Activated naive CD4-positive, alpha-beta T cell treated with Interleukin-2 at 50 U/mL for 16 hours (primary cell): ENCODE measurements around the gene BAIAP2.

Experiments used
- DNase-seq: peaks from one replicate; pipeline ENCODE4 v3.0.0-alpha.2; 2020

Gene BAIAP2

GRCh38 chr17:81114351-81115093 is 79.6 kb downstream of the BAIAP2 start:
- no peak for DNase-seq

GRCh38 chr17:81115219-81115618 is 80.3 kb downstream of the BAIAP2 start:
- DNase-seq, result no peak

GRCh38 chr17:81115749-81116464 is 81.0 kb downstream of the BAIAP2 start:
- DNase-seq, result no peak

GRCh38 chr17:81116704-81117103 is 81.8 kb downstream of the BAIAP2 start:
- DNase-seq, result no peak

- DNase-seq, result no peak
These were observed 82.8 kb downstream of the BAIAP2 start for GRCh38 chr17:81117672-81118198.

- no peak for DNase-seq
These were observed 83.6 kb downstream of the BAIAP2 start for GRCh38 chr17:81118308-81119221.

- peak; percentile 84 for DNase-seq
These were observed 84.5 kb downstream of the BAIAP2 start for GRCh38 chr17:81119223-81120148.

- no peak for DNase-seq
These were observed 85.2 kb downstream of the BAIAP2 start for GRCh38 chr17:81120149-81120484.

- DNase-seq, result no peak
These were observed 86.0 kb downstream of the BAIAP2 start for GRCh38 chr17:81120695-81121621.

- DNase-seq, result no peak
These were observed 87.1 kb downstream of the BAIAP2 start for GRCh38 chr17:81121841-81122733.

- DNase-seq, result no peak
These were observed 88.4 kb downstream of the BAIAP2 start for GRCh38 chr17:81123052-81124048.

GRCh38 chr17:81124377-81124776 is 89.4 kb downstream of the BAIAP2 start:
- no peak for DNase-seq

- no peak for DNase-seq
These were observed 90.7 kb downstream of the BAIAP2 start for GRCh38 chr17:81125573-81126081.

GRCh38 chr17:81126281-81127132 is 91.6 kb downstream of the BAIAP2 start:
- DNase-seq, result no peak

GRCh38 chr17:81127133-81127455 is 92.1 kb downstream of the BAIAP2 start:
- DNase-seq, result no peak

- DNase-seq, result no peak
These were observed 92.7 kb downstream of the BAIAP2 start for GRCh38 chr17:81127526-81128177.

- no peak for DNase-seq
These were observed 93.4 kb downstream of the BAIAP2 start for GRCh38 chr17:81128338-81128737.
